Astrocyte of the hippocampus (primary cell): ENCODE results near the gene COL23A1.
A peak's percentile ranks its signal among the peaks of the same experiment; 100 is the strongest.

ENCODE experiments used
- DNase-seq: peaks from one replicate; pipeline ENCODE4 v3.0.0; 2011; ENCODE audit warnings: low read depth, low spot score

COL23A1 gene

DNA sequence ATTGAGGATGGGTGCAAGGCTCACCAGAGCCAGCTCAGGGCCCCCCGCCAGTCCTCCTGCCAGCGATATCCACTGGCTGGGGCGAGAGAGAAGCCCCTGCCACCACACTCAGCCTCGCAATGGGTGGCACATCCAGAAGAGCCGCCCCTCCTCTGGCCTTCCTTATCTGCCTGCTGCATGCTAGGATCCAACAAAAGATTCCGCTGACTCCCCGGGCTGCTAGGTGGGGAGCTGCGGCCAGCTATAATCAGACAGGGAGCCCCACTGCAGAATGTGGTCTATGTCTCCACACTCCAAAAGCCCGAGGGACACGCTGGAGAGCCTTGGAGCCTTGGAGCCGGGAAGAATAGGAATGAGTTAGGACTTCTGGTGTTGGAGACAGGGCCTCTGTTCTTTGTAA is 32.8 kb downstream of the COL23A1 start:
- no peak for DNase-seq

GRCh38 chr5:178555771-178556211 is 34.4 kb downstream of the COL23A1 start:
- DNase-seq, result no peak

GRCh38 chr5:178555005-178555404 is 35.2 kb downstream of the COL23A1 start:
- DNase-seq, result no peak

GRCh38 chr5:178554311-178554710 is 35.9 kb downstream of the COL23A1 start:
- DNase-seq, result no peak

GRCh38 chr5:178553517-178553916 is 36.7 kb downstream of the COL23A1 start:
- no peak for DNase-seq

- no peak for DNase-seq
Observed at GRCh38 chr5:178551468-178551867, 38.7 kb downstream of the COL23A1 start.

GRCh38 chr5:178551059-178551458 is 39.1 kb downstream of the COL23A1 start:
- peak; percentile 21 for DNase-seq

GRCh38 chr5:178548746-178549145 is 41.4 kb downstream of the COL23A1 start:
- DNase-seq, result no peak

GRCh38 chr5:178547753-178548415 is 42.3 kb downstream of the COL23A1 start:
- no peak for DNase-seq

GRCh38 chr5:178547052-178547666 is 43.0 kb downstream of the COL23A1 start:
- no peak for DNase-seq

DNA sequence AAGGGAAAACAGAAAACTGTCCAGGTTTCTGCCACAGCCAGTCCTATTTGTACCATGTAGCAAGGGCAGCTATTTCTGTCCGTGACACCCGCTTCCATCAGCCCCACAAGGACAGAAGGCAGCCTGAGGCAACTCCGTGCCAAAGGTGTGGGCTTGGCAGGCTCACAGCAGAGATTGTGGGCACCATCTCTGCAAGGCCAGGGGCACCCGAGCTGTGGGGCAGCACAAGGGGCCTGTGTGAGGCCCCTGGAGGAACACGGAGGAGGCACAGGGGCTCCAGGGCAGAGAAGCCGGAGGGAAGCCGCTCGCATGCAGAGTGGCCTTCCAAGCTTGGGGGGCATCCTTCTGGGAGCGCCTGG is 43.5 kb downstream of the COL23A1 start:
- DNase-seq, result no peak

GRCh38 chr5:178545941-178546674 is 44.1 kb downstream of the COL23A1 start:
- DNase-seq, result no peak

GRCh38 chr5:178545176-178545575 is 45.0 kb downstream of the COL23A1 start:
- peak; percentile 42 for DNase-seq

GRCh38 chr5:178544166-178544834 is 45.9 kb downstream of the COL23A1 start:
- no peak for DNase-seq

- DNase-seq, result peak; percentile 93
Observed at GRCh38 chr5:178542455-178542854, 47.7 kb downstream of the COL23A1 start.

DNA sequence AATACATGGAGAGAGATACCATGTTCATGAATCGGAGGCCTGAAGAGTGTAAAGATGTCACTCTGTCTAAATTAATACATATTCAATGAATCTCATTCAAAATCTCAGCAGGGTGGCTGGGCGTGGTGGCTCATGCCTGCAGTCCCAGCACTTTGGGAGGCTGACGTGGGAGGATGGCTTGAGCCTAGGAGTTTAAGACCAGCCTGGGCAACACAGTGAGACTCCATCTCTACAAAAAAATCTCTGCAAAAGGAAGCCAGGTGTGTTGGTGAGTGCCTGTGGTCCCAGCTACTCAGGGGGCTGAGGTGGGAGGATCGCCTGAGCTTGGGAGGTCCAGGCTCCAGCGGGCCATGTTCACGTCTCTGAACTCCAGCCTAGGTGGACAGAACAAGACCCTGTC is 49.7 kb downstream of the COL23A1 start:
- no peak for DNase-seq

- peak; percentile 48 for DNase-seq
Observed at GRCh38 chr5:178538741-178539229, 51.4 kb downstream of the COL23A1 start.

DNA sequence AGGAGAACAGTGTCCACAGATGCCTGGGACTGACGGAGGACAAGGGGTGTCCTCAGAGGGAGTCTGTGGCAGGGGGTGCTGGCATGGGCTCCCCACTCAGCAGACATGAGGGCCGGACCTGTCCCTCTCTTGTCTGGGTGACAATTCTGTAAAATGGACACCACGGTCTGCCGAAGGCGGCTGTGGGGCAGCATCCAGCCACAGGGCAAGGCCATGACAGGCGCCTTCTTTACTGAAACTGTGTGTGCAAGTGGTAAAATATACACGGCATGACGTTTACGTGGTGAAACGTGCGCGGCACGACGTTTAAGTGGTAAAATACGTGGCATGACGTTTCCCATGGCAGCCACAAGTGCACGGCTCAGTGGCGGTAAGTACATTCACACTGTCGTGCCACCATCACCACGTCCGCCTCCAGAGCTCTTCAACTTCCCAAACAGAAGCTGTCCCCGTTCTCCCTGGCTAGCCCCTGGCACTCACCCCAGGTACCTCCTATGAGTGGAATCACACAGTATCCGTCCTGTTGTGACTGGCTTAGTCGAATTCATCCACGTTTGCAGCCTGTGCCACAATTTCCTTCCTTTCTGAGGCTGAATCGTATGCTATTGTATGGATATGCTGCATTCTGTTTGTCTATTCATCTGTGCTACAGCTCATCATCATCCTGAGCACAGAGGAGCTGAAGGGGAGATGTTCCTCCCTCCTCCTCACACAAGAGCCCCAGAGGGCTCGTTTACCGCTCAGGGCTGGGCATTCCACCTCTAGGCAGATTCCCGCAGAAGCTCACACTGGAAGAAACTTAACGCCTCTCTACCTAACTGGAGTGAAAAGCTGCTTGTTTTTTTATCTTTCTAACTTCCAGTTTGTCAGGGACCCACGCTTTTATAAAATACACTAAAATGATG is 52.5 kb downstream of the COL23A1 start:
- no peak for DNase-seq

DNA sequence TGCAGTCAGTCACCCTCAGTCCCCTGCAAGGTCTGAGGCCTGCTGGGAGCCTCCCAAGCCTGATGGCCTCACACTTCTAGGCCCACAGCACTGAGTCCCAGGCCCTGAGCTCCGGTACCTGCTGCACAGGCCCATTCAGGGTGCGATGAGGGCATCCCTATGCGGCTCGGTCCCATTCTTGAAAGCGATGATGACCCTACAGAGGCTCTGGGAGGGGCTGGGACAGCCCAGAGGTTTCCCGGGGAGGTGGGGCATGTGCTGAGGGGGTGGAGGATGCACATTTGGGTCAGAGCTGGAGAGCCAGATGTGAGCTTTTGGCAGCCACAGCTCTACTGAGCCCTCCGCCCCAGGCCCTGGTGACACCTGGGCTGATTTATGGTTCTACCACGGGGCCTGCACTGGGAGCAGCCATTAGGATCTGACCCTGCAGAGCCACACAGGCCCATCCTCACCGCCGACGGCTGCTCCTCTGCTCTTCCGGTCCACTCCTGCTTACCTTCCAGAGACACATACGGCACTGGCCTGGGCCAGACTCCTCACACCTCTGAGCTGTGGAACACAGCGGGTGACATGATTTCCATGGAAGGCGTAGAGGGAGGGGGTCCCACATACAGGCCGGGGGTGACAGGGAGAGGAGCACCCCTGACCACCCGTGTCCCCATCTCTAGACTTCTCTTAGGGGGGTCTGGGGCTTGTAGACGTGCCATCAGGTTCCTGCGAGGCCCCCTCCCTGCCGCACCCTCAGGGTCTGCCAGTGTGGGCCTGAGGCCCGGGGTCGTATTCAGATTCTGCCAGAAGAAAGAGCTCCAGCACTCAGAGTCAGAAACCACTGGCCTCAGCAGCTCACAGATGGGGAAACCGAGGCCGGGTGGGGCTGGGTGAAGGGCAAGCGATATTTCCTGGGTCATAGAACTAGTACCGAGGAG is 53.4 kb downstream of the COL23A1 start:
- DNase-seq, result no peak
